Measurements from ENCODE around the gene MAGED2. TPM values are rescaled to one million over a fixed set of nuclear protein-coding genes. Genes with fewer than 3 reads are reported as not detected.

MAGED2 gene
- total and polyA plus RNA-seq, 8 donors: 106 to 633 (median 581) TPM

DNA sequence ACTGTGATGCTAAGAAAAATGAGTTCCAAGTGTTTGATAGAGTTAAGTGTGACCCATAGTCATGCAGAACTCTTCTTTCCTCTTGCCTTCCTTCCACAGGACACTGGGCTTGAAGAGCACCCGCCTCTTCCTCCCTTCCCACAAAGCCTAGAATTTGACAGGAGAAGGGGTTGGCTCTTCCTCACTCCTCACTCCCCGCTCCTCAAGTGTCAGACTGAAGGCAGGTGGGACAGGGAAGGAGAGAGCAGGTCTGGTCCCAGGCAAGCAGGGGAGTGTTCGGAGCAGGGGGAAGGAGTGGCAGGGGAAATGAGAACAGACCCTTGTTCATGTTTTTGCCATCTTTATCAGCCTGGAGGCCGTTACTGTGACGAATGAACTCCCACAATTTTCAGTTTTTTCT lies 10.7 kb downstream of the MAGED2 start:
- DNase-seq: no peak
- Histone ChIP-seq H3K4me1 (no peaks in the 10 kb centered on the region), H3K9me3 (no peaks in the 10 kb centered on the region), H3K36me3 (peaks cover 0 to 30% of the 10 kb centered on the region in 2 donors), H3K27me3 (no peaks in the 10 kb centered on the region), H3K4me3 (no peak overlapping the region), H3K27ac (no peak overlapping the region)
- intact Hi-C loops (cut with DNase I): no loop called here
- ATAC-seq: no peak
- TF ChIP-seq, protein P1, sequence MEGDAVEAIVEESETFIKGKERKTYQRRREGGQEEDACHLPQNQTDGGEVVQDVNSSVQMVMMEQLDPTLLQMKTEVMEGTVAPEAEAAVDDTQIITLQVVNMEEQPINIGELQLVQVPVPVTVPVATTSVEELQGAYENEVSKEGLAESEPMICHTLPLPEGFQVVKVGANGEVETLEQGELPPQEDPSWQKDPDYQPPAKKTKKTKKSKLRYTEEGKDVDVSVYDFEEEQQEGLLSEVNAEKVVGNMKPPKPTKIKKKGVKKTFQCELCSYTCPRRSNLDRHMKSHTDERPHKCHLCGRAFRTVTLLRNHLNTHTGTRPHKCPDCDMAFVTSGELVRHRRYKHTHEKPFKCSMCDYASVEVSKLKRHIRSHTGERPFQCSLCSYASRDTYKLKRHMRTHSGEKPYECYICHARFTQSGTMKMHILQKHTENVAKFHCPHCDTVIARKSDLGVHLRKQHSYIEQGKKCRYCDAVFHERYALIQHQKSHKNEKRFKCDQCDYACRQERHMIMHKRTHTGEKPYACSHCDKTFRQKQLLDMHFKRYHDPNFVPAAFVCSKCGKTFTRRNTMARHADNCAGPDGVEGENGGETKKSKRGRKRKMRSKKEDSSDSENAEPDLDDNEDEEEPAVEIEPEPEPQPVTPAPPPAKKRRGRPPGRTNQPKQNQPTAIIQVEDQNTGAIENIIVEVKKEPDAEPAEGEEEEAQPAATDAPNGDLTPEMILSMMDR (IDR thresholded peaks at IDR 0.05): no peak

GRCh38 chrX:54819201-54819600 lies 11.7 kb downstream of the MAGED2 start:
- no peak overlapping the region for H3K27ac ChIP-seq
- no peaks in the 10 kb centered on the region for H3K27me3 ChIP-seq
- H3K9me3 ChIP-seq: no peaks in the 10 kb centered on the region
- intact Hi-C loops (cut with DNase I): no loop called here
- no peak for DNase-seq
- TF ChIP-seq, protein P1 (IDR thresholded peaks at IDR 0.05): no peak
- H3K4me1 ChIP-seq: no peaks in the 10 kb centered on the region
- no peak overlapping the region for H3K4me3 ChIP-seq
- no peak for ATAC-seq
- H3K36me3 ChIP-seq: peaks cover 0 to 20% of the 10 kb centered on the region in 2 donors

DNA sequence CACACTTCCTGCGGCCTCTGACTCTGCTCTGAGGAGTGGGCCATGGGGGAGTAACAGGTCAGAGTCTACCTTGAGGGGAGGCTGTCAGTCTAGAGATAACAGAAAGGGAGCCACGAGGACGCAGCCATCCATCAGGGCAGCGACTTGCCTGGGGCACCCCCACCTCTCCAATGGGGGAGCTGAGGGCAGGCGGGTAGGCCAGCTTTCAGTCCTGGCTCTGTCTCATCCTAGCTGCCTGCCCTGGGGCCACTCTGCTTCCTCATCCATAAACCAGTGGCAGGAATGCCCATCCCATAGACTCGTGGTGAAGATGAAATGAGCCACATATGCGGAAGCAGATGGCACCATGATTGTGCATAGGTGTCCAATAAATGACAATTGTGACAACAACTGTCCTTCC lies 13.2 kb downstream of the MAGED2 start:
- intact Hi-C loops (cut with DNase I): no loop called here
- Histone ChIP-seq H3K9me3 (no peaks in the 10 kb centered on the region), H3K36me3 (peaks cover 0 to 5% of the 10 kb centered on the region in 2 donors), H3K4me3 (no peak overlapping the region), H3K27ac (no peak overlapping the region), H3K4me1 (no peaks in the 10 kb centered on the region), H3K27me3 (no peaks in the 10 kb centered on the region)
- TF ChIP-seq, protein P1 (IDR thresholded peaks at IDR 0.05): no peak
- ATAC-seq: no peak
- no peak for DNase-seq

- DNase-seq: no peak
- H3K36me3 ChIP-seq: no peaks in the 10 kb centered on the region
- H3K27ac ChIP-seq: no peak overlapping the region
- H3K4me1 ChIP-seq: no peaks in the 10 kb centered on the region
- no peak for ATAC-seq
- H3K27me3 ChIP-seq: no peaks in the 10 kb centered on the region
- TF ChIP-seq, protein P1 (IDR thresholded peaks at IDR 0.05): no peak
- intact Hi-C loops (cut with DNase I): no loop called here
- H3K4me3 ChIP-seq: no peak overlapping the region
- H3K9me3 ChIP-seq: no peaks in the 10 kb centered on the region
These were observed 13.8 kb downstream of the MAGED2 start for GRCh38 chrX:54821310-54821709.

DNA sequence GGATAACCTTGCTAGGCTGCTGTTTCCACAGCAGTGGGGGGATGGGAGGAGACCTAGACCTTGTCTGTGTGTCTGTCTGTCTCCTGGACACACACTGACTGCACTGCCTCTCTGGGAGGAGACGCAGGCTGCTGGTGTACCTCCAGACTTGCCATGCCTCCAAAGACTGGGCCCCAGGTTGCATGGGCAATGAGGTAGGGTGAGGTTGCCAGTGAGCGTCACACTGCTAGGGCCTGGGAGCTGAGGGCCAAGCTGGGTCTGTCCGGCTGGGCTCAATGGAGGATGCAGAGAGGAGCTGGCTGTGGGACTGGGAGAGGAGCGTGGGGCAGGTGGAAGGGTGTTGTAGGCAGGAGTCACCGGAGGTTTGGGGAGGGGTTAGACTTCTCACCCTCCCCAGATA lies 16.6 kb downstream of the MAGED2 start:
- Histone ChIP-seq H3K36me3 (no peaks in the 10 kb centered on the region), H3K9me3 (no peaks in the 10 kb centered on the region), H3K27me3 (no peaks in the 10 kb centered on the region), H3K4me3 (no peak overlapping the region), H3K27ac (no peak overlapping the region), H3K4me1 (no peaks in the 10 kb centered on the region)
- DNase-seq: no peak
- TF ChIP-seq, protein P1 (IDR thresholded peaks at IDR 0.05): no peak
- ATAC-seq: no peak
- intact Hi-C loops (cut with DNase I): no loop called here

All from left lung (tissue), 10 donors.